Left ventricle myocardium inferior (tissue), 1 donor: ENCODE results near the gene EFCAB8. TPM values are rescaled to one million over a fixed set of nuclear protein-coding genes. Genes with fewer than 3 reads are reported as not detected.
A peak's percentile ranks its signal among the peaks of the same experiment; 100 is the strongest.
"Not testable (repeated sequence)": the region's sequence is repeated elsewhere in the genome, so short reads cannot be mapped to it uniquely, and the experiment has no call there.

Source experiments
- DNase-seq: peaks from one replicate; pipeline ENCODE4 v3.0.0-alpha.2; 2020
- H3K27ac ChIP-seq: fragments of 200-600 bp; replicated peaks from 2 replicates; pipeline ENCODE4 v1.8.0; 2021
- H3K27me3 ChIP-seq: fragments of 200-600 bp; 2 replicates; pipeline ENCODE4 v1.8.0; 2021; ENCODE audit warnings: low read depth
- H3K36me3 ChIP-seq: fragments of 200-600 bp; 2 replicates; pipeline ENCODE4 v1.8.0; 2021
- H3K4me1 ChIP-seq: fragments of 200-600 bp; 2 replicates; pipeline ENCODE4 v1.8.0; 2021
- H3K4me3 ChIP-seq: fragments of 200-600 bp; 2 replicates; pipeline ENCODE4 v1.8.0; 2021; ENCODE audit warnings: mild to moderate bottlenecking, moderate library complexity
- H3K9me3 ChIP-seq: fragments of 200-600 bp; replicated peaks from 2 replicates; pipeline ENCODE4 v1.8.0; 2021
- CTCF ChIP-seq: fragments of 200-600 bp; IDR thresholded peaks from 2 replicates; pipeline ENCODE4 v1.8.0; 2021; ENCODE audit warnings: antibody characterized with exemption, mild to moderate bottlenecking, borderline replicate concordance
- intact Hi-C: fragments of 100-400 bp; cut with micrococcal nuclease; formaldehyde crosslinking; loops from one replicate; pipeline ENCODE4 v1.11.0; 2022
- total RNA-seq: library from RNA; stranded (reverse); fragmentation: NEBNext Ultra II Directional; extraction: Animal tissue kit (Norgen Biotek cat#: 25700); gene quantifications from one replicate; pipeline ENCODE4 v1.2.1, GENCODE V29; 2021
- donor health status: DM: no; HTN: yes; CAD: no; lungs with severe emphysema.

Gene EFCAB8
- total RNA-seq, 1 donor from 2014 or later = not detected

- intact Hi-C loops = no loop called here
- Histone ChIP-seq H3K27me3 (peaks cover 10% of the 10 kb centered on the region), H3K4me1 (peaks cover 25% of the 10 kb centered on the region), H3K4me3 (no peak overlapping the region), H3K9me3 (no peaks in the 10 kb centered on the region), H3K27ac (peak overlapping the region; percentile 81), H3K36me3 (no peaks in the 10 kb centered on the region)
- TF ChIP-seq CTCF = no peak
- DNase-seq = no peak
Observed at GRCh38 chr20:32970115-32970972, 111.6 kb downstream of the EFCAB8 start.

GRCh38 chr20:32970973-32971300 is 112.2 kb downstream of the EFCAB8 start:
- Histone ChIP-seq H3K36me3 (no peaks in the 10 kb centered on the region), H3K27ac (peak overlapping the region; percentile 81), H3K27me3 (peaks cover 7% of the 10 kb centered on the region), H3K9me3 (no peaks in the 10 kb centered on the region), H3K4me3 (no peak overlapping the region), H3K4me1 (peaks cover 25% of the 10 kb centered on the region)
- intact Hi-C loops = no loop called here
- DNase-seq = no peak
- no peak for TF ChIP-seq CTCF

- H3K27ac ChIP-seq = peak overlapping the region; percentile 81
- intact Hi-C loops = no loop called here
- peaks cover 25% of the 10 kb centered on the region for H3K4me1 ChIP-seq
- no peak for DNase-seq
- TF ChIP-seq CTCF = no peak
- no peaks in the 10 kb centered on the region for H3K9me3 ChIP-seq
- H3K27me3 ChIP-seq = no peaks in the 10 kb centered on the region
- H3K4me3 ChIP-seq = no peak overlapping the region
- no peaks in the 10 kb centered on the region for H3K36me3 ChIP-seq
Observed at GRCh38 chr20:32971703-32972161, 113.0 kb downstream of the EFCAB8 start.

- DNase-seq = no peak
- H3K4me1 ChIP-seq = peaks cover 25% of the 10 kb centered on the region
- H3K27me3 ChIP-seq = no peaks in the 10 kb centered on the region
- intact Hi-C loops = no loop called here
- no peaks in the 10 kb centered on the region for H3K9me3 ChIP-seq
- no peaks in the 10 kb centered on the region for H3K36me3 ChIP-seq
- no peak overlapping the region for H3K4me3 ChIP-seq
- no peak for TF ChIP-seq CTCF
- H3K27ac ChIP-seq = peak overlapping the region; percentile 81
Observed at GRCh38 chr20:32972181-32973076, 113.7 kb downstream of the EFCAB8 start.

- peaks cover 25% of the 10 kb centered on the region for H3K4me1 ChIP-seq
- no peak for TF ChIP-seq CTCF
- H3K27ac ChIP-seq = peak overlapping the region; percentile 81
- H3K36me3 ChIP-seq = no peaks in the 10 kb centered on the region
- no peaks in the 10 kb centered on the region for H3K27me3 ChIP-seq
- intact Hi-C loops = no loop called here
- H3K4me3 ChIP-seq = no peak overlapping the region
- no peak for DNase-seq
- no peaks in the 10 kb centered on the region for H3K9me3 ChIP-seq
Observed at GRCh38 chr20:32973077-32973717, 114.5 kb downstream of the EFCAB8 start.

- H3K27ac ChIP-seq, DNase-seq, H3K27me3 ChIP-seq, H3K9me3 ChIP-seq, intact Hi-C loops, H3K36me3 ChIP-seq, H3K4me3 ChIP-seq: not testable (repeated sequence)
- H3K4me1 ChIP-seq = peaks cover 25% of the 10 kb centered on the region
Observed at GRCh38 chr20:32974204-32975064, 115.7 kb downstream of the EFCAB8 start.

GRCh38 chr20:32975121-32975520 is 116.4 kb downstream of the EFCAB8 start:
- H3K27me3 ChIP-seq, DNase-seq, H3K36me3 ChIP-seq, H3K4me3 ChIP-seq, intact Hi-C loops, H3K27ac ChIP-seq, H3K9me3 ChIP-seq: not testable (repeated sequence)
- H3K4me1 ChIP-seq = peaks cover 25% of the 10 kb centered on the region
